Neural progenitor cell (in vitro differentiated cells): ENCODE results near the gene BRD4. TPM values are rescaled to one million over a fixed set of nuclear protein-coding genes. Genes with fewer than 3 reads are reported as not detected.

Experiments used
- DNase-seq: peaks from one replicate; pipeline ENCODE4 v3.0.0-alpha.2; 2016; ENCODE audit warnings: low spot score
- H2AFZ ChIP-seq: fragments of 200-600 bp; sonication (generic); replicated peaks from 2 replicates; pipeline ENCODE4 v1.6.1; 2016; ENCODE audit warnings: antibody characterized with exemption
- H3F3A ChIP-seq: fragments of 200-600 bp; sonication (generic); 2 replicates; pipeline ENCODE4 v1.6.1; 2016; ENCODE audit warnings: antibody characterized with exemption, low read depth
- H3K27ac ChIP-seq: fragments of 200-600 bp; sonication (generic); 2 replicates; pipeline ENCODE4 v1.5.1; 2016; ENCODE audit warnings: mild to moderate bottlenecking
- H3K27me3 ChIP-seq: fragments of 200-600 bp; sonication (generic); 2 replicates; pipeline ENCODE4 v1.6.1; 2016; ENCODE audit warnings: mild to moderate bottlenecking, moderate library complexity
- H3K36me3 ChIP-seq: fragments of 200-600 bp; sonication (generic); 2 replicates; pipeline ENCODE4 v1.5.1; 2016
- H3K4me1 ChIP-seq: fragments of 200-600 bp; sonication (generic); 2 replicates; pipeline ENCODE4 v1.6.1; 2016; ENCODE audit warnings: mixed run types
- H3K4me2 ChIP-seq: fragments of 200-600 bp; sonication (generic); 2 replicates; pipeline ENCODE4 v1.6.1; 2016
- H3K4me3 ChIP-seq: fragments of 200-600 bp; sonication (generic); 2 replicates; pipeline ENCODE4 v1.5.1; 2016
- H3K79me2 ChIP-seq: fragments of 200-600 bp; sonication (generic); 2 replicates; pipeline ENCODE4 v1.6.1; 2016; ENCODE audit warnings: low read depth
- H3K9ac ChIP-seq: fragments of 200-600 bp; sonication (generic); 2 replicates; pipeline ENCODE4 v1.6.1; 2016
- H3K9me3 ChIP-seq: fragments of 200-600 bp; sonication (generic); 2 replicates; pipeline ENCODE4 v1.5.1; 2016; ENCODE audit warnings: low read depth
- H4K20me1 ChIP-seq: fragments of 200-600 bp; sonication (generic); 2 replicates; pipeline ENCODE4 v1.6.1; 2016; ENCODE audit warnings: low read depth
- H3K27ac Mint-ChIP-seq: 3 replicates; pipeline ENCODE4 v1.8.0; 2021; ENCODE audit warnings: mixed read lengths
- H3K27me3 Mint-ChIP-seq: 2 replicates; pipeline ENCODE4 v1.8.0; 2022; ENCODE audit warnings: low read depth, mild to moderate bottlenecking, inconsistent platforms, moderate library complexity, mixed read lengths; ENCODE audit not compliant: insufficient read depth
- H3K36me3 Mint-ChIP-seq: 3 replicates; pipeline ENCODE4 v1.8.0; 2021; ENCODE audit warnings: mixed read lengths
- H3K4me1 Mint-ChIP-seq: 3 replicates; pipeline ENCODE4 v1.8.0; 2021; ENCODE audit warnings: mixed read lengths
- H3K4me3 Mint-ChIP-seq: 3 replicates; pipeline ENCODE4 v1.8.0; 2021; ENCODE audit warnings: mild to moderate bottlenecking, moderate library complexity, mixed read lengths
- H3K9me3 Mint-ChIP-seq: 3 replicates; pipeline ENCODE4 v1.8.0; 2020; ENCODE audit warnings: mixed read lengths
- CTCF ChIP-seq: fragments of 200-600 bp; sonication (generic); IDR thresholded peaks from 2 replicates; pipeline ENCODE4 v1.5.1; 2017; ENCODE audit warnings: antibody characterized with exemption, mild to moderate bottlenecking
- EZH2 ChIP-seq: fragments of 200-600 bp; sonication (generic); IDR thresholded peaks from 2 replicates; pipeline ENCODE4 v1.6.1; 2017; ENCODE audit warnings: antibody characterized with exemption, mild to moderate bottlenecking, moderate library complexity
- EZH2phosphoT487 ChIP-seq: fragments of 200-600 bp; sonication (generic); IDR thresholded peaks from 2 replicates; pipeline ENCODE4 v1.6.1; 2017; ENCODE audit warnings: antibody characterized with exemption
- total RNA-seq: library from RNA; depleted of rRNA; stranded (reverse); fragments of >200 nt; gene quantifications from 2 replicates; pipeline ENCODE4 v1.2.3, GENCODE V29; 2015; ENCODE audit warnings: low replicate concordance

Gene BRD4
- total RNA-seq, 1 donor from 2014 or later: 14.5 TPM

- peaks cover 12% of the 10 kb centered on the region for H3F3A ChIP-seq
- peak overlapping the region; percentile 24 for H3K27ac ChIP-seq
- H3K4me3 ChIP-seq: peak overlapping the region; percentile 56
- no peak overlapping the region for H3K9ac ChIP-seq
- Mint-ChIP-seq H3K27ac (peak overlapping the region; percentile 98), H3K4me3 (peak overlapping the region; percentile 85), H3K27me3 (peaks cover 9% of the 10 kb centered on the region), H3K9me3 (peaks cover 2% of the 10 kb centered on the region), H3K36me3 (no peaks in the 10 kb centered on the region), H3K4me1 (peaks cover 35% of the 10 kb centered on the region)
- no peaks in the 10 kb centered on the region for H3K9me3 ChIP-seq
- H3K4me2 ChIP-seq: peak overlapping the region; percentile 75
- peak overlapping the region; percentile 22 for H2AFZ ChIP-seq
- no peaks in the 10 kb centered on the region for H3K79me2 ChIP-seq
- no peaks in the 10 kb centered on the region for H3K36me3 ChIP-seq
- no peaks in the 10 kb centered on the region for H3K27me3 ChIP-seq
- no peaks in the 10 kb centered on the region for H4K20me1 ChIP-seq
- peak; percentile 9 for TF ChIP-seq CTCF
- no peak for TF ChIP-seq EZH2
- DNase-seq: peak; percentile 100
- no peaks in the 10 kb centered on the region for H3K4me1 ChIP-seq
Observed at GRCh38 chr19:15222738-15223648, 109.3 kb downstream of the BRD4 start.

- Mint-ChIP-seq H3K4me3 (peak overlapping the region; percentile 12), H3K27ac (no peak overlapping the region), H3K36me3 (no peaks in the 10 kb centered on the region), H3K4me1 (peaks cover 30% of the 10 kb centered on the region), H3K27me3 (peaks cover 6% of the 10 kb centered on the region), H3K9me3 (no peaks in the 10 kb centered on the region)
- no peaks in the 10 kb centered on the region for H3K27me3 ChIP-seq
- no peak overlapping the region for H3K4me2 ChIP-seq
- H3F3A ChIP-seq: peaks cover 12% of the 10 kb centered on the region
- H3K27ac ChIP-seq: no peak overlapping the region
- no peak for TF ChIP-seq CTCF
- no peak for TF ChIP-seq EZH2phosphoT487
- no peak for TF ChIP-seq EZH2
- no peak overlapping the region for H3K9ac ChIP-seq
- DNase-seq: no peak
- no peaks in the 10 kb centered on the region for H3K79me2 ChIP-seq
- no peaks in the 10 kb centered on the region for H3K9me3 ChIP-seq
- no peaks in the 10 kb centered on the region for H3K36me3 ChIP-seq
- no peak overlapping the region for H2AFZ ChIP-seq
- H4K20me1 ChIP-seq: no peaks in the 10 kb centered on the region
- no peak overlapping the region for H3K4me3 ChIP-seq
- H3K4me1 ChIP-seq: no peaks in the 10 kb centered on the region
Observed at GRCh38 chr19:15220833-15221232, 111.5 kb downstream of the BRD4 start.

GRCh38 chr19:15218501-15218900 lies 113.8 kb downstream of the BRD4 start:
- TF ChIP-seq EZH2 (no peak), CTCF (no peak), EZH2phosphoT487 (no peak)
- Histone ChIP-seq H3F3A (peaks cover 12% of the 10 kb centered on the region), H3K9ac (no peak overlapping the region), H3K4me3 (no peak overlapping the region), H3K27me3 (no peaks in the 10 kb centered on the region), H3K27ac (no peak overlapping the region), H2AFZ (no peak overlapping the region), H3K4me1 (no peaks in the 10 kb centered on the region), H3K79me2 (no peaks in the 10 kb centered on the region), H4K20me1 (no peaks in the 10 kb centered on the region), H3K9me3 (no peaks in the 10 kb centered on the region), H3K36me3 (no peaks in the 10 kb centered on the region), H3K4me2 (no peak overlapping the region)
- DNase-seq: no peak
- H3K27me3 Mint-ChIP-seq: peaks cover 7% of the 10 kb centered on the region
- H3K4me3 Mint-ChIP-seq: no peak overlapping the region
- no peak overlapping the region for H3K27ac Mint-ChIP-seq
- H3K36me3 Mint-ChIP-seq: no peaks in the 10 kb centered on the region
- no peaks in the 10 kb centered on the region for H3K9me3 Mint-ChIP-seq
- H3K4me1 Mint-ChIP-seq: peaks cover 22% of the 10 kb centered on the region
